Upper lobe of left lung (tissue), 4 donors: ENCODE data around the gene PREX1.

Experiments
- CTCF ChIP-seq, 6 experiments: fragments of 450-650 bp in 4 of 6; fragments of 200-600 bp in 2 of 6; sonication (generic) in 2 of 6; IDR thresholded peaks; one replicate each; pipeline ENCODE4 v1.5.1; 2016 to 2019; ENCODE audit warnings: antibody characterized with exemption in 6 of 6
- EP300 ChIP-seq, 4 donors: sonication (generic); formaldehyde crosslinking; IDR thresholded peaks; one replicate each; pipeline ENCODE4 v1.5.1; 2017; ENCODE audit warnings: antibody characterized with exemption in 4 of 4, control low read depth in 2 of 4
- POLR2AphosphoS5 ChIP-seq, 2 donors: sonication (generic); formaldehyde crosslinking; IDR thresholded peaks; one replicate each; pipeline ENCODE4 v1.5.1; 2017; ENCODE audit warnings: antibody characterized with exemption in 2 of 2

GRCh38 chr20:48634641-48635040 lies 193.2 kb downstream of the PREX1 start:
- TF ChIP-seq CTCF (IDR thresholded peaks at IDR 0.05): no peak
- TF ChIP-seq EP300 (IDR thresholded peaks at IDR 0.05): no peak
- TF ChIP-seq POLR2AphosphoS5 (IDR thresholded peaks at IDR 0.05): no peak
